ENCODE measurements around the gene TUB. TPM values are rescaled to one million over a fixed set of nuclear protein-coding genes. Genes with fewer than 3 reads are reported as not detected.

Gene TUB
- total and polyA plus RNA-seq, 10 donors: 0.17 to 3.2 (median 1.8) TPM

DNA sequence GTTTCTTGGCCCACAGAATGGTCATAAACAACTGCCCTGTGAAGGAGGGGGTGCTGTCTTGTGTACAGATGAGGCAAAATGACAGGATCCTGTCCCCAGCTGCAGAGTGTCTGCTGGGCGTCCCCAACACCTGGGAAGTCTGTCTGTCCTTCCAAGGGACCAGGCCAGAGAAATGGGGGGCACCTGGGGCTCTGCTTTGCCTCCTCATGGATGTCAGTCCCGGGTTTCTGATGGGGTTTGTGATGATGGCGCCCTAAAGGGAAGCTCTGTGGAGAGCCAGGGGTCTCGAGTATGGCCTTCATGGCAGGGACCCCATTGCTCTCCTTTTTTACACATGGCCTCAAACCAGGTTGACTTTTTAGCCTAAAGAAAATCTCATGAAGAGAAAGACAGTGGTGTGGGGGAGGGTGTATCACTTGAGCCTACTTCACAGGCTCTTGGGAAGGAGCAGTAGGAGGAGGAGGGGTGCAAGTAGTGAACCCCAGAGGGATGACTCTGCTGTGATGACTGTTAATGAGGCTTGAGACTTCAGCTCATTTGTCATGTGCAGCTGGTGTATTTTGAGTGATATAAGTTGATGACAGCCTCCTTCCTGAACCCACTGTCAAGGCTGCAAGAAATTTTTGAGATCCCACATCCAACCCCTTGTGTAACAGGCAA lies 40.6 kb upstream of the TUB start:
- peak; percentile 20 for DNase-seq
- WGBS, 5 donors: 67 to 87% (median 74%) methylated on average over 4 of the region's 4 CpGs
- no peaks in the 10 kb centered on the region for H3K9me3 ChIP-seq
- intact Hi-C loops (cut with DNase I; ENCODE audit: low total_unique reads): no loop called here
- no peaks in the 10 kb centered on the region for H3K4me1 ChIP-seq
- H3K27me3 ChIP-seq (replicated peaks in 1 of 7): peaks cover 0 to 8% (median 0%) of the 10 kb centered on the region in 7 donors
- no peak overlapping the region for H3K4me3 ChIP-seq
- no peaks in the 10 kb centered on the region for H3K36me3 ChIP-seq
- no peak overlapping the region for H3K27ac ChIP-seq
- TF ChIP-seq, protein P1, sequence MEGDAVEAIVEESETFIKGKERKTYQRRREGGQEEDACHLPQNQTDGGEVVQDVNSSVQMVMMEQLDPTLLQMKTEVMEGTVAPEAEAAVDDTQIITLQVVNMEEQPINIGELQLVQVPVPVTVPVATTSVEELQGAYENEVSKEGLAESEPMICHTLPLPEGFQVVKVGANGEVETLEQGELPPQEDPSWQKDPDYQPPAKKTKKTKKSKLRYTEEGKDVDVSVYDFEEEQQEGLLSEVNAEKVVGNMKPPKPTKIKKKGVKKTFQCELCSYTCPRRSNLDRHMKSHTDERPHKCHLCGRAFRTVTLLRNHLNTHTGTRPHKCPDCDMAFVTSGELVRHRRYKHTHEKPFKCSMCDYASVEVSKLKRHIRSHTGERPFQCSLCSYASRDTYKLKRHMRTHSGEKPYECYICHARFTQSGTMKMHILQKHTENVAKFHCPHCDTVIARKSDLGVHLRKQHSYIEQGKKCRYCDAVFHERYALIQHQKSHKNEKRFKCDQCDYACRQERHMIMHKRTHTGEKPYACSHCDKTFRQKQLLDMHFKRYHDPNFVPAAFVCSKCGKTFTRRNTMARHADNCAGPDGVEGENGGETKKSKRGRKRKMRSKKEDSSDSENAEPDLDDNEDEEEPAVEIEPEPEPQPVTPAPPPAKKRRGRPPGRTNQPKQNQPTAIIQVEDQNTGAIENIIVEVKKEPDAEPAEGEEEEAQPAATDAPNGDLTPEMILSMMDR (IDR thresholded peaks at IDR 0.05 in 8 of 11, conservative IDR thresholded peaks at IDR 0.05 in 3 of 11): no peak
- TF ChIP-seq POLR2A (IDR thresholded peaks at IDR 0.05) (no peak), POLR2AphosphoS5 (IDR thresholded peaks at IDR 0.05) (no peak)

DNA sequence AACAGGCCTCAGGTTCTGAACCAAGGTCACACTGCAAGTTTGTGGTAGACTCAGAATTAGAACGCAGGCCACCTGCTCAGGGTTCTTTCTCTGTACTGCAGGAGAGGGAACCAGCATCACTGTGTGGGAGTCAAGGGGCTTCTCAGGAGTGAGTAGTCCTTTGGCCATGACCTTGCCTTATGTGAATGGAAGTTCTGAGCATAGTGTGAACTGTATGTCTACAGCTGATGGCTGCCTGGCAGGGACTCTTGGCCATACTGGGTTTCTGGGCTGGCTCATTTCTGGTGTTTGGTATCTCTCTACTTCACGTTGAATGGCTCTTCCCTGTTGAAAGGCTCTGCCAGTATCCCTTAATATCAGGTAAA lies 40.1 kb upstream of the TUB start:
- peaks cover 0 to 11% (median 0%) of the 10 kb centered on the region in 7 donors for H3K27me3 ChIP-seq (replicated peaks in 1 of 7)
- no peak overlapping the region for H3K4me3 ChIP-seq
- no peaks in the 10 kb centered on the region for H3K36me3 ChIP-seq
- no peaks in the 10 kb centered on the region for H3K4me1 ChIP-seq
- TF ChIP-seq POLR2A (IDR thresholded peaks at IDR 0.05) (no peak), POLR2AphosphoS5 (IDR thresholded peaks at IDR 0.05) (no peak)
- TF ChIP-seq, protein P1 (IDR thresholded peaks at IDR 0.05 in 8 of 11, conservative IDR thresholded peaks at IDR 0.05 in 3 of 11): no peak
- WGBS, 5 donors: 80 to 88% (median 83%) methylated on average over 2 of the region's 2 CpGs
- no peaks in the 10 kb centered on the region for H3K9me3 ChIP-seq
- intact Hi-C loops (cut with DNase I; ENCODE audit: low total_unique reads): no loop called here
- peak; percentile 23 for DNase-seq
- H3K27ac ChIP-seq: no peak overlapping the region

DNA sequence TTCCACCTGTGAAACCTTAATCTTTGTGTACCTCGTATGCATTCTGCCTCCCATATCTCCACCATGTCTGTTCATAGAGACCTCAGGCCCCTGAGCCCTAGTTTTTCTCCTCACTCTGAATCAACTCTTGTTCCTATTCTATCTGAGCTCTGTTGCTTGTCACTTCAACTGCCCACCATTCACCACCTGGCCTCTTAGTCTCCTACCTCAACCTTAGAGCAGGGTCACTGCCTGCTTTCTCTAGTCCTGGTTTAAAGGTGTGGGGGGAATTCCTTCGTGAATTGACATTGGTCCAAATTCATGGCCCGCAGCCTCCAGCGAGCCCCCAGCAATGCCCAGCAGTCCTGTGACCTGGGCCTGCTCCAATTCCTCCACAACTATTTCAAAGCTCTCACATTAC lies 39.4 kb upstream of the TUB start:
- Histone ChIP-seq H3K36me3 (no peaks in the 10 kb centered on the region), H3K27me3 (replicated peaks in 1 of 7) (peaks cover 0 to 15% (median 0%) of the 10 kb centered on the region in 7 donors), H3K27ac (no peak overlapping the region), H3K9me3 (no peaks in the 10 kb centered on the region), H3K4me1 (no peaks in the 10 kb centered on the region), H3K4me3 (no peak overlapping the region)
- peak; percentile 25 for DNase-seq
- intact Hi-C loops (cut with DNase I; ENCODE audit: low total_unique reads): no loop called here
- TF ChIP-seq POLR2AphosphoS5 (IDR thresholded peaks at IDR 0.05) (no peak), POLR2A (IDR thresholded peaks at IDR 0.05) (no peak)
- TF ChIP-seq, protein P1 (IDR thresholded peaks at IDR 0.05 in 8 of 11, conservative IDR thresholded peaks at IDR 0.05 in 3 of 11): no peak
- 83 to 91% (median 89%) methylated on average over 4 of the region's 4 CpGs for WGBS, 5 donors

DNA sequence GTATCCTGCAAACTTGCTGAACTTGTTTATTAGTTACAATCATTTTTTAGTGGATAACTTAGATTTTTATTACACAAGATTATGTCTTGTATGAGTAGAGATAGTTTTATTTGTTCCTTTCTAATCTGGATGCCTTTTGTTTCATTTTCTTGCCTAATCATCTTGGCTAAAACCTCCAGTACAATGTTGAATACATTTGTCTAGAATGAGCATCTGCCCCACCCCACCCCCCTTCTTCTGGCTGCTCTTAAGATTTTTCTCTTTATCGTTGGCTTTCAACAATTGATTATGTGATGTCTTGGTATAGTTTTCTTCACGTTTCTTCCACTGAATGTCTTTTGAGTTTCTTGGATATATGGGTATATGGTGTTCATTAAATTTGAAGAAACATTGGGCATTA lies 37.3 kb upstream of the TUB start:
- Histone ChIP-seq H3K27me3 (replicated peaks in 1 of 7) (peaks cover 0 to 15% (median 0%) of the 10 kb centered on the region in 7 donors), H3K4me1 (no peaks in the 10 kb centered on the region), H3K4me3 (no peak overlapping the region), H3K27ac (no peak overlapping the region), H3K36me3 (no peaks in the 10 kb centered on the region), H3K9me3 (no peaks in the 10 kb centered on the region)
- DNase-seq: no peak
- TF ChIP-seq POLR2AphosphoS5 (IDR thresholded peaks at IDR 0.05): no peak
- TF ChIP-seq, protein P1 (IDR thresholded peaks at IDR 0.05 in 8 of 11, conservative IDR thresholded peaks at IDR 0.05 in 3 of 11): no peak
- intact Hi-C loops (cut with DNase I; ENCODE audit: low total_unique reads): no loop called here
- 67 to 85% (median 79%) methylated on average over 2 of the region's 2 CpGs for WGBS, 5 donors

Data from spleen (tissue), 11 donors.